Aorta (tissue), 5 donors: ENCODE results near the gene LARGE1. TPM values are rescaled to one million over a fixed set of nuclear protein-coding genes. Genes with fewer than 3 reads are reported as not detected.

Source experiments
- ATAC-seq: fragments of 200-7000 bp; cut with Tn5 transposase; one replicate; pipeline ENCODE4 v1.9.1; 2022; ENCODE audit warnings: moderate library complexity; ENCODE audit not compliant: low FRiP score
- DNase-seq, 2 donors: peaks; one replicate each; pipeline ENCODE4 v3.0.0-alpha.2; 2020
- H3K27ac ChIP-seq, 2 donors: one replicate each; pipeline ENCODE4 v1.5.1; 2013; ENCODE audit warnings: low read length in 2 of 2, mild to moderate bottlenecking in 2 of 2, moderate library complexity in 2 of 2, control low read depth in 1 of 2, inconsistent platforms in 1 of 2, low read depth in 1 of 2
- H3K27me3 ChIP-seq, 2 donors: one replicate each; pipeline ENCODE4 v1.6.1; 2013; ENCODE audit warnings: control low read depth in 1 of 2, low read length in 1 of 2, mild to moderate bottlenecking in 1 of 2, moderate library complexity in 1 of 2; ENCODE audit not compliant: insufficient read depth in 2 of 2, control insufficient read depth in 1 of 2
- H3K36me3 ChIP-seq, 2 donors: one replicate each; pipeline ENCODE4 v1.6.1; 2013; ENCODE audit warnings: control low read depth in 1 of 2, low read length in 1 of 2, mild to moderate bottlenecking in 1 of 2; ENCODE audit not compliant: insufficient read depth in 2 of 2, control insufficient read depth in 1 of 2
- H3K4me1 ChIP-seq, 2 donors: one replicate each; pipeline ENCODE4 v1.6.1; 2013; ENCODE audit warnings: low read length in 2 of 2, control low read depth in 1 of 2, mild to moderate bottlenecking in 1 of 2, moderate library complexity in 1 of 2; ENCODE audit not compliant: insufficient read depth in 2 of 2, control insufficient read depth in 1 of 2
- H3K4me3 ChIP-seq, 2 donors: one replicate each; pipeline ENCODE4 v1.5.1; 2013; ENCODE audit warnings: low read length in 2 of 2, control low read depth in 1 of 2, mild to moderate bottlenecking in 1 of 2
- H3K9me3 ChIP-seq: one replicate; pipeline ENCODE4 v1.6.1; 2013; ENCODE audit warnings: mild to moderate bottlenecking, low read length; ENCODE audit not compliant: control insufficient read depth
- WGBS, 2 donors: extraction: QIAGEN DNeasy Blood & Tissue Kit; methylation state at CpG; one replicate each; pipeline ENCODE4 v1.1.7; 2013; 5-methylcytosine and 5-hydroxymethylcytosine counted together
- intact Hi-C, 2 donors: fragments of 100-400 bp; cut with DNase I; formaldehyde crosslinking; loops; one replicate each; pipeline versions ENCODE4 v1.14.2 to v1.15.0; 2022
- polyA plus RNA-seq, 2 donors: library from polyadenylated mRNA; stranded (reverse); fragments of 200-250 nt; gene quantifications; one replicate each; pipeline ENCODE4 v1.2.3, GENCODE V29; 2013
- total RNA-seq, 2 donors: library from RNA; stranded (reverse); fragmentation: NEBNext Ultra II Directional; extraction: Animal tissue kit (Norgen Biotek cat#: 25700); gene quantifications; one replicate each; pipeline ENCODE4 v1.2.1, GENCODE V29; 2021
- donor health status: healthy with polysubstance abuse.
- donor health status: Bipolar disorder and iron deficiency.
- donor health status: DM: no; HTN: no; CAD: no.
- donor health status: DM: no; HTN: no; CAD: no.
- donor health status: DM: yes; HTN: yes; CAD: no.

LARGE1 gene
- total and polyA plus RNA-seq, 4 donors, result 2.6 to 52.5 (median 24.0) TPM

GRCh38 chr22:33564683-33565082 is 355.6 kb downstream of the LARGE1 start:
- ATAC-seq (no peak), DNase-seq (no peak)
- WGBS, 2 donors, result 91 to 92% methylated on average over 6 of the region's 6 CpGs
- Histone ChIP-seq H3K36me3 (peaks cover 0 to 2% of the 10 kb centered on the region in 2 donors), H3K4me1 (peaks cover 0 to 1% of the 10 kb centered on the region in 2 donors), H3K9me3 (no peaks in the 10 kb centered on the region), H3K27me3 (no peaks in the 10 kb centered on the region), H3K4me3 (no peak overlapping the region), H3K27ac (no peak overlapping the region)
- intact Hi-C loops, result no loop called here

- H3K36me3 ChIP-seq, result peaks cover 0 to 2% of the 10 kb centered on the region in 2 donors
- ATAC-seq (no peak), DNase-seq (no peak)
- H3K4me1 ChIP-seq, result no peaks in the 10 kb centered on the region
- 78 to 80% methylated on average over 14 of the region's 14 CpGs for WGBS, 2 donors
- no peaks in the 10 kb centered on the region for H3K9me3 ChIP-seq
- H3K27ac ChIP-seq, result no peak overlapping the region
- H3K4me3 ChIP-seq, result no peak overlapping the region
- no peaks in the 10 kb centered on the region for H3K27me3 ChIP-seq
- intact Hi-C loops, result no loop called here
Measured at GRCh38 chr22:33563220-33563964, 356.9 kb downstream of the LARGE1 start.

- ATAC-seq (no peak), DNase-seq (no peak)
- Histone ChIP-seq H3K4me1 (no peaks in the 10 kb centered on the region), H3K4me3 (no peak overlapping the region), H3K36me3 (peaks cover 0 to 2% of the 10 kb centered on the region in 2 donors), H3K9me3 (no peaks in the 10 kb centered on the region), H3K27ac (no peak overlapping the region), H3K27me3 (no peaks in the 10 kb centered on the region)
- intact Hi-C loops, result no loop called here
- WGBS, 2 donors, result 86 to 87% methylated on average over 6 of the region's 6 CpGs
Measured at GRCh38 chr22:33562501-33562900, 357.8 kb downstream of the LARGE1 start.

GRCh38 chr22:33561149-33561807 is 359.0 kb downstream of the LARGE1 start:
- no peaks in the 10 kb centered on the region for H3K27me3 ChIP-seq
- no peak for ATAC-seq
- intact Hi-C loops, result no loop called here

GRCh38 chr22:33557836-33558235 is 362.4 kb downstream of the LARGE1 start:
- Histone ChIP-seq H3K9me3 (no peaks in the 10 kb centered on the region), H3K36me3 (peaks cover 0 to 2% of the 10 kb centered on the region in 2 donors), H3K27me3 (no peaks in the 10 kb centered on the region), H3K27ac (no peak overlapping the region), H3K4me3 (no peak overlapping the region), H3K4me1 (no peaks in the 10 kb centered on the region)
- intact Hi-C loops, result no loop called here
- ATAC-seq, result no peak
- no peak for DNase-seq
- 90 to 93% methylated on average over 7 of the region's 7 CpGs for WGBS, 2 donors

More at GRCh38 chr22:33561149-33561807, 359.0 kb downstream of the LARGE1 start:
- no peaks in the 10 kb centered on the region for H3K4me1 ChIP-seq
- H3K4me3 ChIP-seq, result no peak overlapping the region
- H3K36me3 ChIP-seq, result peaks cover 0 to 2% of the 10 kb centered on the region in 2 donors
- no peaks in the 10 kb centered on the region for H3K9me3 ChIP-seq
- H3K27ac ChIP-seq, result no peak overlapping the region
- no peak for DNase-seq
- 97 to 98% methylated on average over 9 of the region's 9 CpGs for WGBS, 2 donors

GRCh38 chr22:33555814-33556522 is 364.3 kb downstream of the LARGE1 start:
- Histone ChIP-seq H3K4me1 (no peaks in the 10 kb centered on the region), H3K27me3 (no peaks in the 10 kb centered on the region), H3K9me3 (no peaks in the 10 kb centered on the region), H3K27ac (no peak overlapping the region), H3K4me3 (no peak overlapping the region), H3K36me3 (peaks cover 0 to 2% of the 10 kb centered on the region in 2 donors)
- 85 to 88% methylated on average over 5 of the region's 5 CpGs for WGBS, 2 donors
- ATAC-seq (no peak), DNase-seq (no peak)
- intact Hi-C loops, result no loop called here

GRCh38 chr22:33553493-33553892 is 366.8 kb downstream of the LARGE1 start:
- no peaks in the 10 kb centered on the region for H3K36me3 ChIP-seq
- no peaks in the 10 kb centered on the region for H3K4me1 ChIP-seq
- WGBS, 2 donors, result 89 to 92% methylated on average over 5 of the region's 5 CpGs
- DNase-seq (no peak), ATAC-seq (no peak)
- H3K27ac ChIP-seq, result no peak overlapping the region
- H3K4me3 ChIP-seq, result no peak overlapping the region
- intact Hi-C loops, result no loop called here
- no peaks in the 10 kb centered on the region for H3K9me3 ChIP-seq
- H3K27me3 ChIP-seq, result no peaks in the 10 kb centered on the region

- no peak for DNase-seq
- no peak overlapping the region for H3K4me3 ChIP-seq
- H3K27ac ChIP-seq, result no peak overlapping the region
- ATAC-seq, result no peak
- no peaks in the 10 kb centered on the region for H3K27me3 ChIP-seq
- H3K9me3 ChIP-seq, result no peaks in the 10 kb centered on the region
- WGBS, 2 donors, result 73 to 77% methylated on average over 4 of the region's 4 CpGs
- no peaks in the 10 kb centered on the region for H3K36me3 ChIP-seq
- intact Hi-C loops, result loop anchor here in 1 of 2 donors (5.0 kb wide), 1 partner anchor 33 kb away; no protein-coding TSS in a partner anchor
- no peaks in the 10 kb centered on the region for H3K4me1 ChIP-seq
Measured at GRCh38 chr22:33544707-33545106, 375.6 kb downstream of the LARGE1 start.
